Measurements from ENCODE around the gene VRK1.

The VRK1 gene

DNA sequence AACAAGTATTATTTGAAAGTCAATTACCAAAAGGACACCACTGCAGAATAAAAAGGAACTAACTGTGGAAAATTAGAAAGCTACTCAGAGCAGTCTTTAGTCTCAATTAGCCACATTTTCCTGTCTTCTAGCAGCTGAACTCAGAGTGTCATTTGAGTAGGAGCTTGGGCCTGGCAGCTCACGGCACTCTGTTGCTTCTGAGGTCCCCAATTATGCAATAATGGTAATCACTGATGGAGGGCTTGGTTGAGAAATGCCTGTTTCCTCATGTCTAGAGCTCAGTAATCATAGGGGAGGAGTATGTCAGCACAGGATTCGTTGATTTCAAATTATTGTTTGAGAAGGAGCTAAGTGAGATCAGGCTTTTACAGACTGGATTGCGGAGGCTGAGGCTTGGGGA lies 108.6 kb downstream of the VRK1 start:
- Histone ChIP-seq H3K27me3 (ENCODE audit: insufficient read depth, low read length, poor library complexity) (no peaks in the 10 kb centered on the region), H3K9me3 (ENCODE audit: insufficient read depth, low read length, severe bottlenecking) (peaks cover 24% of the 10 kb centered on the region), H3K36me3 (ENCODE audit: insufficient read depth, low read length) (peaks cover 53% of the 10 kb centered on the region), H3K4me2 (ENCODE audit: insufficient read depth, low read length) (no peak overlapping the region), H3K9ac (ENCODE audit: low read depth, low read length) (no peak overlapping the region), H3K4me3 (ENCODE audit: low read depth in 1 of 2, low read length in 2 of 2) (no peak overlapping the region), H3K4me1 (ENCODE audit: insufficient read depth, low read length) (no peaks in the 10 kb centered on the region), H2AFZ (ENCODE audit: low read depth, low read length) (no peak overlapping the region), H3K79me2 (ENCODE audit: insufficient read depth, low read length) (no peaks in the 10 kb centered on the region), H3K27ac (ENCODE audit: low read length) (no peak overlapping the region), H4K20me1 (ENCODE audit: insufficient read depth, low read length) (no peaks in the 10 kb centered on the region)
- DNase-seq: no peak
- TF ChIP-seq CTCF (IDR thresholded peaks at IDR 0.05; ENCODE audit: borderline replicate concordance, extremely low read depth, low read length, poor library complexity, severe bottlenecking): no peak
- no peak for TF ChIP-seq EZH2 (IDR thresholded peaks at IDR 0.05; ENCODE audit: borderline replicate concordance, low read depth, low read length, severe bottlenecking)
- ATAC-seq (ENCODE audit: insufficient read depth, low read depth): no peak

- Histone ChIP-seq H2AFZ (ENCODE audit: low read depth, low read length) (no peak overlapping the region), H3K27me3 (ENCODE audit: insufficient read depth, low read length, poor library complexity) (no peaks in the 10 kb centered on the region), H3K9ac (ENCODE audit: low read depth, low read length) (no peak overlapping the region), H3K4me2 (ENCODE audit: insufficient read depth, low read length) (no peak overlapping the region), H3K36me3 (ENCODE audit: insufficient read depth, low read length) (peaks cover 53% of the 10 kb centered on the region), H3K9me3 (ENCODE audit: insufficient read depth, low read length, severe bottlenecking) (peaks cover 24% of the 10 kb centered on the region), H3K27ac (ENCODE audit: low read length) (no peak overlapping the region), H3K4me3 (ENCODE audit: low read depth in 1 of 2, low read length in 2 of 2) (no peak overlapping the region), H3K79me2 (ENCODE audit: insufficient read depth, low read length) (no peaks in the 10 kb centered on the region), H4K20me1 (ENCODE audit: insufficient read depth, low read length) (no peaks in the 10 kb centered on the region), H3K4me1 (ENCODE audit: insufficient read depth, low read length) (no peaks in the 10 kb centered on the region)
- ATAC-seq (ENCODE audit: insufficient read depth, low read depth) (no peak), DNase-seq (no peak)
- no peak for TF ChIP-seq EZH2 (IDR thresholded peaks at IDR 0.05; ENCODE audit: borderline replicate concordance, low read depth, low read length, severe bottlenecking)
Measured at GRCh38 chr14:96906434-96906833, 109.3 kb downstream of the VRK1 start.

GRCh38 chr14:96909841-96910364 lies 112.7 kb downstream of the VRK1 start:
- Histone ChIP-seq H3K9ac (ENCODE audit: low read depth, low read length) (no peak overlapping the region), H3K36me3 (ENCODE audit: insufficient read depth, low read length) (peaks cover 62% of the 10 kb centered on the region), H3K4me1 (ENCODE audit: insufficient read depth, low read length) (no peaks in the 10 kb centered on the region), H3K4me2 (ENCODE audit: insufficient read depth, low read length) (no peak overlapping the region), H2AFZ (ENCODE audit: low read depth, low read length) (no peak overlapping the region), H4K20me1 (ENCODE audit: insufficient read depth, low read length) (no peaks in the 10 kb centered on the region), H3K4me3 (ENCODE audit: low read depth in 1 of 2, low read length in 2 of 2) (no peak overlapping the region), H3K27ac (ENCODE audit: low read length) (no peak overlapping the region), H3K27me3 (ENCODE audit: insufficient read depth, low read length, poor library complexity) (no peaks in the 10 kb centered on the region), H3K79me2 (ENCODE audit: insufficient read depth, low read length) (no peaks in the 10 kb centered on the region), H3K9me3 (ENCODE audit: insufficient read depth, low read length, severe bottlenecking) (peaks cover 24% of the 10 kb centered on the region)
- TF ChIP-seq CTCF (IDR thresholded peaks at IDR 0.05; ENCODE audit: borderline replicate concordance, extremely low read depth, low read length, poor library complexity, severe bottlenecking) (no peak), EZH2 (IDR thresholded peaks at IDR 0.05; ENCODE audit: borderline replicate concordance, low read depth, low read length, severe bottlenecking) (no peak)
- no peak for ATAC-seq (ENCODE audit: insufficient read depth, low read depth)
- no peak for DNase-seq

DNA sequence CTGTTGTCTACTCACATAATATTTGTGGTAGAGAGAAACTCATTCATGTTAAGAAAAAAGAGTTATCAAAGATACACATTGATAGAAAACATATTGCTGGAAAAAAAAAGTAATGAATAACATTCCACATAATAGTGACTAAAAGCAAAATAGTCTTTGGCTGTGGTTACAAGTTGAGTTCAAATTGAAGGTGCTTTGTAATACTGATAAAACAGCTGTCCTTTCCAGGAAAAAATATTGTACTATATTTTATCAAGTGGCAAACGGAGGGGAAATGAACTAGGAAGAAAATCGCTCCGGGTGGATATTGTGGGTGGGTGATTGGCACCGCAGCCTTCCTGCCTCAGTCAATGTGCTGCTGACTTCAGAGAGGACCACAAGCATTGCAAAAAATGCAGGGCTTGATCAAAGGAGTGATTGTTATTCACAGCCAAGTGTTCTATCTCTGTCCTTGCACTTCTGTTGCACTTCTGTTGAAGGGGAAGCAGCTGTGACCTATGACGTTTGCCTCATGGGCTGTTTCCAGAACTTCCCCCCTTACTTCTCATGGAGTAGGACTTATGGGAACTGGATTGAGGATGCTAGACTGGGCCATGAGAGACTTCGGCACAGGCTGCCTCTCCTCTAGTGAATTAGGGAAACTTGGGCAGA lies 114.4 kb downstream of the VRK1 start:
- Histone ChIP-seq H3K9me3 (ENCODE audit: insufficient read depth, low read length, severe bottlenecking) (peaks cover 26% of the 10 kb centered on the region), H3K4me3 (ENCODE audit: low read depth in 1 of 2, low read length in 2 of 2) (no peak overlapping the region), H3K36me3 (ENCODE audit: insufficient read depth, low read length) (peaks cover 59% of the 10 kb centered on the region), H3K4me1 (ENCODE audit: insufficient read depth, low read length) (no peaks in the 10 kb centered on the region), H4K20me1 (ENCODE audit: insufficient read depth, low read length) (no peaks in the 10 kb centered on the region), H3K9ac (ENCODE audit: low read depth, low read length) (no peak overlapping the region), H3K4me2 (ENCODE audit: insufficient read depth, low read length) (no peak overlapping the region), H2AFZ (ENCODE audit: low read depth, low read length) (no peak overlapping the region), H3K79me2 (ENCODE audit: insufficient read depth, low read length) (no peaks in the 10 kb centered on the region), H3K27me3 (ENCODE audit: insufficient read depth, low read length, poor library complexity) (no peaks in the 10 kb centered on the region), H3K27ac (ENCODE audit: low read length) (no peak overlapping the region)
- TF ChIP-seq EZH2 (IDR thresholded peaks at IDR 0.05; ENCODE audit: borderline replicate concordance, low read depth, low read length, severe bottlenecking) (no peak), CTCF (IDR thresholded peaks at IDR 0.05; ENCODE audit: borderline replicate concordance, extremely low read depth, low read length, poor library complexity, severe bottlenecking) (no peak)
- DNase-seq (no peak), ATAC-seq (ENCODE audit: insufficient read depth, low read depth) (no peak)

All from DND-41 (cell line).